ENCODE results near the gene HOXB1. TPM values are rescaled to one million over a fixed set of nuclear protein-coding genes. Genes with fewer than 3 reads are reported as not detected.

The HOXB1 gene
- total RNA-seq, 1 experiment from 2014 or later: not detected

DNA sequence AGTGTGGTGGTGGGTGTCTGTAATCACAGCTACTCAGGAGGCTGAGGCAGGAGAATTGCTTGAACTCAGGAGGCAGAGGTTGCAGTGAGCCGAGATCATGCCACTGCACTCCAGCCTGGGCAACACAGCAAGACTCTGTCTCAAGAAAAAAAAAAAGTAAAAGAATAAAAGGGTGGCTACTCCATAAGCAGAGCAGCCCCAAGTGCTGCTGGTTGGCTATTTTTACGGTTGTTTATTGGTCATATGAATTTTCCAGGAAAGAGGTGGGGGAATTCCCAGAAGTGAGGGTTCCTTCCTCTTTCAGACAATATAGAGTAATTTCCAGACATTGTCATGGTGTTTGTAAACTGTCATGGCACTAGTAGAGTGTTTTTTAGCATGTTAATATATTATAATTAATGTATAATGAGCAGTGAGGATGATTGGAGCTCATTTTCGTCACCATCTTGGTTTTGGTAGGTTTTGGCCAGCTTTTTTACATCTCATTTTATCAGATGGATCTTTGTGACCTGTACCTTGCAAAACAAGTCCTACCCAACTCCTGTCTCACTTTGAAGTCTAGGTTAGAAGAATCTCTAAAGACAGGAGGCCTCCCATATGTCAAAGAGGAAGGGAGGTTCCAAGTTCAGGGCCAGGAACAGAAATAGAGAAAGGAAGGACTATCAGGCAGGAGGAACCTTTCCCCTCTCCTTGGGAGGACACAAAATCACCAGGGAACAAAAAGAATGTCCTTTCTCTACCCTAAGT lies 39.1 kb downstream of the HOXB1 start:
- ChIA-PET POLR2A (no interaction called here), CTCF (interaction anchor here (0.5 to 3.4 kb wide), 14 partner anchors 8 to 1301 kb away, joined by 3 to 23 read pairs (median 4); partner anchors contain the start of genes HOXB3 and HOXB5)
- Mint-ChIP-seq H3K4me1 (ENCODE audit: insufficient read depth, unreplicated experiment) (peaks cover 16% of the 10 kb centered on the region), H3K27me3 (ENCODE audit: insufficient read depth, unreplicated experiment) (no peaks in the 10 kb centered on the region), H3K27ac (ENCODE audit: low read depth, unreplicated experiment) (no peak overlapping the region), H3K36me3 (ENCODE audit: insufficient read depth, unreplicated experiment) (no peaks in the 10 kb centered on the region), H3K4me3 (ENCODE audit: unreplicated experiment) (no peak overlapping the region), H3K9me3 (ENCODE audit: unreplicated experiment) (no peaks in the 10 kb centered on the region)
- intact Hi-C loops (cut with micrococcal nuclease): no loop called here
- DNase-seq (ENCODE audit: unreplicated experiment): no peak
- BruUV-seq (replicated peaks): no TSS peak
- TF ChIP-seq, protein P1, sequence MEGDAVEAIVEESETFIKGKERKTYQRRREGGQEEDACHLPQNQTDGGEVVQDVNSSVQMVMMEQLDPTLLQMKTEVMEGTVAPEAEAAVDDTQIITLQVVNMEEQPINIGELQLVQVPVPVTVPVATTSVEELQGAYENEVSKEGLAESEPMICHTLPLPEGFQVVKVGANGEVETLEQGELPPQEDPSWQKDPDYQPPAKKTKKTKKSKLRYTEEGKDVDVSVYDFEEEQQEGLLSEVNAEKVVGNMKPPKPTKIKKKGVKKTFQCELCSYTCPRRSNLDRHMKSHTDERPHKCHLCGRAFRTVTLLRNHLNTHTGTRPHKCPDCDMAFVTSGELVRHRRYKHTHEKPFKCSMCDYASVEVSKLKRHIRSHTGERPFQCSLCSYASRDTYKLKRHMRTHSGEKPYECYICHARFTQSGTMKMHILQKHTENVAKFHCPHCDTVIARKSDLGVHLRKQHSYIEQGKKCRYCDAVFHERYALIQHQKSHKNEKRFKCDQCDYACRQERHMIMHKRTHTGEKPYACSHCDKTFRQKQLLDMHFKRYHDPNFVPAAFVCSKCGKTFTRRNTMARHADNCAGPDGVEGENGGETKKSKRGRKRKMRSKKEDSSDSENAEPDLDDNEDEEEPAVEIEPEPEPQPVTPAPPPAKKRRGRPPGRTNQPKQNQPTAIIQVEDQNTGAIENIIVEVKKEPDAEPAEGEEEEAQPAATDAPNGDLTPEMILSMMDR (IDR thresholded peaks at IDR 0.05; ENCODE audit: unreplicated experiment): no peak

DNA sequence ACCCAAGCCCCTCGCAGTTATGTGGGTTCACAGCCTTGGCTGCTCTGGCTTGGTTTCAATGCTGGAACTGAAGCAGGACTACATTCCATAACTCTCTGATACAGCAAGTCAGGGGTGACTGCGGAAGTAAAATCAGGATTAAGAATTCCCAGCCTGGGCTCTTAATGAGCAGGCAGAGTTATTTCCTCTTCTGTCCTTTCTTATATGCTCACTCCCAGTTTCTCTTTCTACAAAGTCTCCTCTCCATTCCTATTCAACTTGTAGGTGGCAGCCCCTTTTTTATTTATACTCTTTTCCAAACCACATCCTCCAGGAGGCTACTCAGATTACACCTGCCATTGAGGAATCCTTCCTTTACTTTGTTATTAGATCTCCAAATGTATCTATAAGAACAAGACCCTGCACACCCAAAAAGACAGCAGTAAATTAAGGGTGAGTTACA lies 40.3 kb downstream of the HOXB1 start:
- H3K36me3 Mint-ChIP-seq (ENCODE audit: insufficient read depth, unreplicated experiment): no peaks in the 10 kb centered on the region
- H3K4me1 Mint-ChIP-seq (ENCODE audit: insufficient read depth, unreplicated experiment): peaks cover 21% of the 10 kb centered on the region
- DNase-seq (ENCODE audit: unreplicated experiment): no peak
- H3K9me3 Mint-ChIP-seq (ENCODE audit: unreplicated experiment): no peaks in the 10 kb centered on the region
- ChIA-PET POLR2A (no interaction called here), CTCF (no interaction called here)
- intact Hi-C loops (cut with micrococcal nuclease): no loop called here
- no peak overlapping the region for H3K4me3 Mint-ChIP-seq (ENCODE audit: unreplicated experiment)
- no TSS peak for BruUV-seq (replicated peaks)
- TF ChIP-seq, protein P1 (IDR thresholded peaks at IDR 0.05; ENCODE audit: unreplicated experiment): no peak
- no peaks in the 10 kb centered on the region for H3K27me3 Mint-ChIP-seq (ENCODE audit: insufficient read depth, unreplicated experiment)
- no peak overlapping the region for H3K27ac Mint-ChIP-seq (ENCODE audit: low read depth, unreplicated experiment)

DNA sequence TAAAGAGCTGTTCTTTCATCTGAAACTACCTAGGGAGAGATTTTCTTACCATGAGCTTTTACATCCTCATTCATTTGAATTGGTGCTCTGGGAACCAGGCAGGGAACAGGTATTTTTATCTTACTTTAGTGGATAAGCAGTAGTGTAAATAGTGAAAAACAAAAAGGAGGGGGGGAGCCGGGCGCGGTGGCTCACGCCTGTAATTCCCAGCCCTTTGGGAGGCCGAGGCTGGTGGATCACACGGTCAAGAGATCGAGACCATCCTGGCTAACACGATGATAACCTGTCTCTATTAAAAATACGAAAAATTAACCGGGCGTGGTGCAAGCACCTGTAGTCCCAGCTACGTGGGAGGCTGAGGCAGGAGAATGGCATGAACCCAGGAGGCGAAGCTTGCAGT lies 41.0 kb downstream of the HOXB1 start:
- intact Hi-C loops (cut with micrococcal nuclease): no loop called here

DNA sequence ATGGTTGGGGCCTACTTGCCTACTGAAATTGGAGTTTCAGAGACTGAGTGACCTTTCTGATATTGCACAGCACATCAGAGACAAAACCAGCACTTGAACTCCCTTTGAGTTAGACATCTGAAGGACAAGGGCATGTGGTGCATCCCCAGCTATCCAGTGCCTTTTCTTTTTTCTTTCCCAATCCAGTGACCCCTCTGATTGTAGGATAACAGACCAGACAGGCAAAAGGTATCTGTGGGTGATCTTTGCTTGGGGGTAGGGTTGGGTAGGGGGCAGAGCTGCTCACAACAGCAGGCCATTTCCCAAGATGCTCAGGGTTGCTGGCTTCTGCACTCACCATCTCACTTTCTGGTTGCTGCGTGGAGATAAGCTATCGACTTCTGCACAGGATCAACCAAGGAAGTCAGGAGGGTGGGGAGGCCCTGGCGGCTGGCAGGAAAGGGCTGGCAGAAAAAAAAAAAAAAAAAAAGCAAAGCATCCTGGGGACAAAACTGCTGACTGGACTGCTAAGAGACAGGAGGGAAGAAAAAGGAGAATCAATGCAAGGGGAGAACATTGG lies 42.2 kb downstream of the HOXB1 start:
- intact Hi-C loops (cut with micrococcal nuclease): no loop called here
- no peak for DNase-seq (ENCODE audit: unreplicated experiment)
- ChIA-PET POLR2A (no interaction called here), CTCF (interaction anchor here (1.3 kb wide), 1 partner anchor 12 kb away, joined by 3 read pairs; no protein-coding TSS in a partner anchor)
- no peaks in the 10 kb centered on the region for H3K27me3 Mint-ChIP-seq (ENCODE audit: insufficient read depth, unreplicated experiment)
- no TSS peak for BruUV-seq (replicated peaks)
- no peak overlapping the region for H3K4me3 Mint-ChIP-seq (ENCODE audit: unreplicated experiment)
- H3K4me1 Mint-ChIP-seq (ENCODE audit: insufficient read depth, unreplicated experiment): peaks cover 19% of the 10 kb centered on the region
- no peaks in the 10 kb centered on the region for H3K9me3 Mint-ChIP-seq (ENCODE audit: unreplicated experiment)
- no peaks in the 10 kb centered on the region for H3K36me3 Mint-ChIP-seq (ENCODE audit: insufficient read depth, unreplicated experiment)
- TF ChIP-seq, protein P1 (IDR thresholded peaks at IDR 0.05; ENCODE audit: unreplicated experiment): no peak
- H3K27ac Mint-ChIP-seq (ENCODE audit: low read depth, unreplicated experiment): no peak overlapping the region

More for the DNA sequence above, 41.0 kb downstream of the HOXB1 start:
- Mint-ChIP-seq H3K36me3 (ENCODE audit: insufficient read depth, unreplicated experiment) (no peaks in the 10 kb centered on the region), H3K4me1 (ENCODE audit: insufficient read depth, unreplicated experiment) (peaks cover 24% of the 10 kb centered on the region), H3K27me3 (ENCODE audit: insufficient read depth, unreplicated experiment) (no peaks in the 10 kb centered on the region), H3K27ac (ENCODE audit: low read depth, unreplicated experiment) (no peak overlapping the region), H3K9me3 (ENCODE audit: unreplicated experiment) (no peaks in the 10 kb centered on the region), H3K4me3 (ENCODE audit: unreplicated experiment) (no peak overlapping the region)
- POLR2A ChIA-PET: no interaction called here
- TF ChIP-seq, protein P1 (IDR thresholded peaks at IDR 0.05; ENCODE audit: unreplicated experiment): no peak
- CTCF ChIA-PET: no interaction called here
- no peak for DNase-seq (ENCODE audit: unreplicated experiment)
- BruUV-seq (replicated peaks): no TSS peak

All from MCF 10A (cell line).